Uterus (tissue), 4 donors: ENCODE results near the gene KRT33A. TPM values are rescaled to one million over a fixed set of nuclear protein-coding genes. Genes with fewer than 3 reads are reported as not detected.

Experiments
- DNase-seq, 2 donors: peaks; one replicate each; pipeline ENCODE4 v3.0.0-alpha.2; 2019 to 2020
- H3K27ac ChIP-seq, 2 donors: fragments of 200-600 bp; sonication (generic); 1 replicate in 1 of 2; 2 replicates in 1 of 2; pipeline ENCODE4 v1.5.1; 2016 to 2018
- H3K27me3 ChIP-seq, 2 donors: fragments of 200-600 bp; sonication (generic); one replicate each; pipeline ENCODE4 v1.5.1; 2018 to 2019; ENCODE audit warnings: control low read depth in 1 of 2
- H3K36me3 ChIP-seq, 2 donors: fragments of 200-600 bp; sonication (generic); one replicate each; pipeline ENCODE4 v1.5.1; 2019; ENCODE audit warnings: control low read depth in 1 of 2
- H3K4me1 ChIP-seq, 2 donors: fragments of 200-600 bp; sonication (generic); one replicate each; pipeline ENCODE4 v1.5.1; 2018 to 2019; ENCODE audit warnings: control low read depth in 1 of 2
- H3K4me3 ChIP-seq, 2 donors: fragments of 200-600 bp; sonication (generic); 1 replicate in 1 of 2; 2 replicates in 1 of 2; pipeline ENCODE4 v1.5.1; 2018 to 2019; ENCODE audit warnings: mild to moderate bottlenecking in 1 of 2
- H3K9me3 ChIP-seq, 2 donors: fragments of 200-600 bp; sonication (generic); one replicate each; pipeline ENCODE4 v1.5.1; 2019; ENCODE audit warnings: control low read depth in 1 of 2
- POLR2A ChIP-seq, 2 donors: fragments of 450-650 bp; IDR thresholded peaks; one replicate each; pipeline ENCODE4 v1.6.1; 2016; ENCODE audit warnings: antibody characterized with exemption in 2 of 2, mild to moderate bottlenecking in 1 of 2, moderate library complexity in 1 of 2
- intact Hi-C: fragments of 100-400 bp; cut with DNase I; formaldehyde crosslinking; loops from one replicate; pipeline ENCODE4 v1.15.1; 2023; ENCODE audit warnings: low total_unique reads
- total RNA-seq, 4 donors: library from RNA; depleted of rRNA in 3 of 4; stranded (reverse); fragments of >200 nt in 3 of 4; gene quantifications; one replicate each; pipeline versions ENCODE4 v1.1.0 to v1.2.4, GENCODE V29; 2014 to 2023
- TF ChIP-seq, protein P1 (sequence below), 4 experiments: fragments of 200-600 bp in 2 of 4; fragments of 450-650 bp in 2 of 4; sonication (generic) in 2 of 4; IDR thresholded peaks; one replicate each; pipeline ENCODE4 v1.5.1; 2016 to 2019; ENCODE audit warnings: antibody characterized with exemption in 4 of 4, mild to moderate bottlenecking in 2 of 4, moderate library complexity in 1 of 4
- donor health status: DM: yes; HTN: yes; CAD: no.

Gene KRT33A
- total RNA-seq, 4 donors from 2014 or later: not detected

DNA sequence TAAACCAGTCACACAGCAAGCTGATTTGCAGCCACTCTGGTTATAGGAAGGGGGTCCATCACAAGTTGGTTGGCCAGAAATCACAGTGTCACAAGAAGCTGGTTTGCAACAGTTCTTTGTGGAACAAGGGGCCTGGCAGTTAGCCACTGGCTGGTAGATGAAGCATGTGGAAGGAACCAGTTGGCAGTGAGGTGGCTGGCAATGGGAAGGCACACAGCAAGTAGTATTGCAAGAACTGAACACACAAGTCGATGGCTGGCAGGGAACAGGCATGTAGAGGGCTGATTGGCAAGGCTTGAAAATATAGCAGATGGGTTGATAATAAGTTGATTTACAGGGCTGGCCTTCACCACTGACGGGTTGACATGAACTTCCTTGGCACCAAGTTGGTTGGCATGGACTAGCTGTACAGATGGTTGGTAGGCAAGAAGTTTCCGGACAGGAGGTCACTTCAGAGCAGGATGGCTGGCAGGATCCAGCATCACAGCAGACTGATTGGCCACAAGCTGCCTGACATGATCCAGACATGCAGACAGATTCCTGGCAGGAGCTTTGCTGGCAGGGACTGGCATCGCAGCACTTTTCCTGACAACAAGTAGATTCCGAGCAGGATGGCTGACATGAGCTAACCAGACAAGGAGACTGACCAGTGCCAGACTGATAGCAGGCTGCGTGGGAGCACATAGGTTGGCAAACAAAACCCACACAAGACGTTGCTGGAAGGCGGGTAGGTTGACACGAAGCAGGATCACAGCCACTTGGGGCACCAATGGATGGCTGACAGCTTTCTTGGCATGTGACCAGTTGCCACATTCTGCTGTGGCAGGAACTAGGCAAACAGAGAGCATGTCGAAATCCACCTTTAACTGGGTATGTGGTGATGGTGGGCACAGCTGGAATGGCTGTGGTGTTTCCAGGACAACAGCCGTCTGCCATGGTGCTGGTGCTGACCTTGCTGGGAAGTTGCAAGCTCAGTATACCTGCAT lies 48.4 kb downstream of the KRT33A start, which contains the start of gene KRTAP29-1:
Gene KRTAP29-1 (minus strand): TSS at position 936 of the 986 bp plus-strand sequence. CDS start 0 bp downstream, at position 936.
- H3K36me3 ChIP-seq: no peaks in the 10 kb centered on the region
- H3K4me1 ChIP-seq: no peaks in the 10 kb centered on the region
- no peaks in the 10 kb centered on the region for H3K27me3 ChIP-seq
- no peak for TF ChIP-seq POLR2A (IDR thresholded peaks at IDR 0.05)
- TF ChIP-seq, protein P1, sequence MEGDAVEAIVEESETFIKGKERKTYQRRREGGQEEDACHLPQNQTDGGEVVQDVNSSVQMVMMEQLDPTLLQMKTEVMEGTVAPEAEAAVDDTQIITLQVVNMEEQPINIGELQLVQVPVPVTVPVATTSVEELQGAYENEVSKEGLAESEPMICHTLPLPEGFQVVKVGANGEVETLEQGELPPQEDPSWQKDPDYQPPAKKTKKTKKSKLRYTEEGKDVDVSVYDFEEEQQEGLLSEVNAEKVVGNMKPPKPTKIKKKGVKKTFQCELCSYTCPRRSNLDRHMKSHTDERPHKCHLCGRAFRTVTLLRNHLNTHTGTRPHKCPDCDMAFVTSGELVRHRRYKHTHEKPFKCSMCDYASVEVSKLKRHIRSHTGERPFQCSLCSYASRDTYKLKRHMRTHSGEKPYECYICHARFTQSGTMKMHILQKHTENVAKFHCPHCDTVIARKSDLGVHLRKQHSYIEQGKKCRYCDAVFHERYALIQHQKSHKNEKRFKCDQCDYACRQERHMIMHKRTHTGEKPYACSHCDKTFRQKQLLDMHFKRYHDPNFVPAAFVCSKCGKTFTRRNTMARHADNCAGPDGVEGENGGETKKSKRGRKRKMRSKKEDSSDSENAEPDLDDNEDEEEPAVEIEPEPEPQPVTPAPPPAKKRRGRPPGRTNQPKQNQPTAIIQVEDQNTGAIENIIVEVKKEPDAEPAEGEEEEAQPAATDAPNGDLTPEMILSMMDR (IDR thresholded peaks at IDR 0.05): no peak
- H3K9me3 ChIP-seq: no peaks in the 10 kb centered on the region
- H3K4me3 ChIP-seq: no peak within 1 kb of the TSS
- H3K27ac ChIP-seq: no peak within 1 kb of the TSS
- intact Hi-C loops: no loop called here
- DNase-seq: no peak

DNA sequence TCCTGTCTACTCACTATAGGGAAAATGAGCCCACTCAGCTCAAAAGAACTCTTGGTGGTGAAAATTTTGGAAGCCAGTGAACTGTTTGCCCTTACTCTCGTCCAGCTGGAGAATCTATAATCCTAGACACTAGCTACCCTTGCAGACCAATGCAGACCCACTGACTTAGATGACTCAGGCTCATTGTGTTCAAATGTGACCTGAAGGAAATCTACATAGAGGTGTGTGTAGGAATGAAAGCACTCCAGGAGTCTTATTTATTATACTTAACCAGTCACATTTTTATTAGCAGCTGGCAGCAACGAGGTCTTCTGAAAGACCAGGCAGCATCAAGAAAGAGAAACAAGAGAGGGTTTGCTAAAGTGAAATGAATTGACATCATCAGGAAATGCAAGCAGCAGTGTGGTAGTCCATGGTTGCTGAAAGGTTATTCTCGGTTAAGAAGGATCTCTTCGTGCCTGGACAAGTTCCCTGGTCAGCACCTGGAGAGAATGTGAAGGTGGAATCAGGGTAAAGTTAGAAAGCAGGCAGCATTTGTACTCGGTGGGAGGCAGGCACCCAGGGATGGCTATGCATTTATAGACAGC lies 49.3 kb downstream of the KRT33A start:
- H3K4me1 ChIP-seq: no peaks in the 10 kb centered on the region
- H3K27ac ChIP-seq: no peak overlapping the region
- H3K27me3 ChIP-seq: no peaks in the 10 kb centered on the region
- DNase-seq: no peak
- TF ChIP-seq, protein P1 (IDR thresholded peaks at IDR 0.05): no peak
- TF ChIP-seq POLR2A (IDR thresholded peaks at IDR 0.05): no peak
- no peaks in the 10 kb centered on the region for H3K9me3 ChIP-seq
- no peaks in the 10 kb centered on the region for H3K36me3 ChIP-seq
- intact Hi-C loops: no loop called here
- no peak overlapping the region for H3K4me3 ChIP-seq

DNA sequence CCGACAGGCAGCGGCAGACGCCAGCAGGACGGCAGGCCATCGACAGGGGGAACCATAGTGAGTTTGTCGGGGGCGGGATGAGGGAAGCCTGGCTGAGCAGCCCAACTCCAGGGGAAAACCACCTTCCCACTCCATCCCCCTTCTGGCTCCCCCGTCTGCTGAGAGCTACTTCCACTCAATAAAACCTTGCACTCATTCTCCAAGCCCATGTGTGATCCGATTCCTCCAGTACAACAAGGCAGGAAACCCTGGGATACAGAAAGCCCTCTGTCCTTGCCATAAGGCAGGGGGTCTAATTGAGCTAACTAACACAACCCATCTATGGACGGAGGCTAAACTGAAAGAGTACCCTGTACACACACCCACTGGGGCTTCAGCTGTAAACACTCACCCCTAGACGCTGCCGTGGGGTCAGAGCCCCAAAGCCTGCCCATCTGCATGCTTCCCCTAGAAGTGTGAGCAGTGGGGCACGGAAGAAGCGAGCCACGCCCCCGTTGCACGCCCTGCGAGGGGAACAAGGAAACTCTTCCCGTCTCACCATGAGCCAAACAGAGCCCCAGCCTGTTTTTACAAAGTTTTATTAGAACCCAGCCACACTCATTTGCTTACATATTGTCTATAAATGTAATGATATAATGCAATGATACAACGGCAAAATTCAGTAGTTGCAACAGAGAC lies 52.0 kb downstream of the KRT33A start:
- Histone ChIP-seq H3K36me3 (no peaks in the 10 kb centered on the region), H3K4me1 (no peaks in the 10 kb centered on the region), H3K27me3 (no peaks in the 10 kb centered on the region), H3K4me3 (no peak overlapping the region), H3K9me3 (no peaks in the 10 kb centered on the region), H3K27ac (no peak overlapping the region)
- DNase-seq: no peak
- intact Hi-C loops: no loop called here
- TF ChIP-seq POLR2A (IDR thresholded peaks at IDR 0.05): no peak
- TF ChIP-seq, protein P1 (IDR thresholded peaks at IDR 0.05): no peak

DNA sequence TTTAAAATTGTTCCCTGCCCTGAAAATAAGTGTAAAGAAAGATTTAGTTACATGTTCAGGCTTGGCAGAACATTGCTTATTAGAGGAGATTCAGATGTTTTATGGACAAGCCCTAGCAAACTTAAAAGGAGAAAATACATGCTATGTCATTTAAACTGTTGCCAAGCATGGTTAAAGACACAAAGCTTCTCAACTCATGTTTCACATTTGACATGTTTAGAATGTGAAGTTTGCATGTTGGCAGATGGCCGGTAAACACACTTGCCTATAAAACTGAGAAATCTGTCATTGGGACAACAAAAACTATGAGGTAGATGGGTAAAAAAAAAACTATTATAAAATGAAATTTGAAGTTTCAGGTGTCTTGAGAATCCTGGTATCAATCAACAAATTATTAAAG lies 53.8 kb downstream of the KRT33A start:
- TF ChIP-seq POLR2A (IDR thresholded peaks at IDR 0.05): no peak
- TF ChIP-seq, protein P1 (IDR thresholded peaks at IDR 0.05): no peak
- Histone ChIP-seq H3K4me3 (no peak overlapping the region), H3K27ac (no peak overlapping the region), H3K4me1 (no peaks in the 10 kb centered on the region), H3K9me3 (no peaks in the 10 kb centered on the region), H3K36me3 (no peaks in the 10 kb centered on the region), H3K27me3 (no peaks in the 10 kb centered on the region)
- DNase-seq: no peak
- intact Hi-C loops: no loop called here

Other genes starting within 250 kb of the KRT33A start
- gene KRTAP4-16, start 248.6 kb downstream of the KRT33A start, total RNA-seq: not detected
- gene KRTAP4-9, start 245.4 kb downstream of the KRT33A start, total RNA-seq: not detected
- not detected for gene KRTAP4-11, start 232.5 kb downstream of the KRT33A start, total RNA-seq
- gene KRTAP4-12, start 226.6 kb downstream of the KRT33A start, total RNA-seq: not detected
- not detected for gene KRTAP4-6, start 210.3 kb downstream of the KRT33A start, total RNA-seq
- gene KRTAP4-5, start 201.0 kb downstream of the KRT33A start, total RNA-seq: not detected
- gene KRTAP4-4, start 190.1 kb downstream of the KRT33A start, total RNA-seq: not detected
- gene KRTAP4-3, start 182.6 kb downstream of the KRT33A start, total RNA-seq: not detected
- not detected for gene KRTAP4-2, start 172.6 kb downstream of the KRT33A start, total RNA-seq
- gene KRTAP4-1, start 165.9 kb downstream of the KRT33A start, total RNA-seq: not detected
- gene KRTAP9-1, start 160.9 kb downstream of the KRT33A start, total RNA-seq: not detected
- not detected for gene KRTAP9-2, start 124.2 kb downstream of the KRT33A start, total RNA-seq
- gene KRTAP9-3, start 118.4 kb downstream of the KRT33A start, total RNA-seq: not detected
- gene KRTAP9-8, start 112.8 kb downstream of the KRT33A start, total RNA-seq: not detected
- not detected for gene KRTAP9-4, start 101.1 kb downstream of the KRT33A start, total RNA-seq
- not detected for gene KRTAP9-9, start 95.4 kb downstream of the KRT33A start, total RNA-seq
- gene KRTAP9-6, start 85.5 kb downstream of the KRT33A start, total RNA-seq: not detected
- not detected for gene KRTAP9-7, start 75.1 kb downstream of the KRT33A start, total RNA-seq
- not detected for gene KRTAP29-1, start 48.0 kb downstream of the KRT33A start, total RNA-seq
- gene KRTAP16-1, start 41.5 kb downstream of the KRT33A start, total RNA-seq: not detected
- not detected for gene KRTAP17-1, start 35.1 kb downstream of the KRT33A start, total RNA-seq
- gene KRT33B, start 19.0 kb upstream of the KRT33A start, total RNA-seq: not detected
- gene KRT34, start 31.5 kb upstream of the KRT33A start, total RNA-seq: under 1 TPM in 1 of 4 donors, not detected in 3; 0.28 TPM
- not detected for gene KRT31, start 46.8 kb upstream of the KRT33A start, total RNA-seq
- gene KRT37, start 73.8 kb upstream of the KRT33A start, total RNA-seq: not detected
- not detected for gene KRT38, start 90.2 kb upstream of the KRT33A start, total RNA-seq
- gene KRT32, start 116.6 kb upstream of the KRT33A start, total RNA-seq: not detected
- gene KRT35, start 130.3 kb upstream of the KRT33A start, total RNA-seq: not detected
- not detected for gene KRT36, start 139.1 kb upstream of the KRT33A start, total RNA-seq
- gene KRT13, start 154.8 kb upstream of the KRT33A start, total RNA-seq: 1 to 10 TPM; 1.5 to 6.4 (median 3.0) TPM
- 10 to 100 TPM in 1 of 4 donors, 1 to 10 TPM in 1, under 1 TPM in 1, not detected in 1; 0.41 to 11.5 (median 1.6) TPM for gene KRT15, start 168.1 kb upstream of the KRT33A start, total RNA-seq
- 100 to 1,000 TPM in 2 of 4 donors, 10 to 100 TPM in 1, under 1 TPM in 1; 0.88 to 120 (median 77.2) TPM for gene KRT19, start 177.5 kb upstream of the KRT33A start, total RNA-seq
- under 1 TPM in 1 of 4 donors, not detected in 3; 0.21 TPM for gene KRT9, start 221.2 kb upstream of the KRT33A start, total RNA-seq
- gene KRT14, start 236.1 kb upstream of the KRT33A start, total RNA-seq: under 1 TPM in 2 of 4 donors, not detected in 2; 0.52 to 0.90 TPM